ENCODE data around the gene ZFAND2B. TPM values are rescaled to one million over a fixed set of nuclear protein-coding genes. Genes with fewer than 3 reads are reported as not detected.

Gene ZFAND2B
- total RNA-seq, 1 experiment from 2014 or later = 16.4 TPM

DNA sequence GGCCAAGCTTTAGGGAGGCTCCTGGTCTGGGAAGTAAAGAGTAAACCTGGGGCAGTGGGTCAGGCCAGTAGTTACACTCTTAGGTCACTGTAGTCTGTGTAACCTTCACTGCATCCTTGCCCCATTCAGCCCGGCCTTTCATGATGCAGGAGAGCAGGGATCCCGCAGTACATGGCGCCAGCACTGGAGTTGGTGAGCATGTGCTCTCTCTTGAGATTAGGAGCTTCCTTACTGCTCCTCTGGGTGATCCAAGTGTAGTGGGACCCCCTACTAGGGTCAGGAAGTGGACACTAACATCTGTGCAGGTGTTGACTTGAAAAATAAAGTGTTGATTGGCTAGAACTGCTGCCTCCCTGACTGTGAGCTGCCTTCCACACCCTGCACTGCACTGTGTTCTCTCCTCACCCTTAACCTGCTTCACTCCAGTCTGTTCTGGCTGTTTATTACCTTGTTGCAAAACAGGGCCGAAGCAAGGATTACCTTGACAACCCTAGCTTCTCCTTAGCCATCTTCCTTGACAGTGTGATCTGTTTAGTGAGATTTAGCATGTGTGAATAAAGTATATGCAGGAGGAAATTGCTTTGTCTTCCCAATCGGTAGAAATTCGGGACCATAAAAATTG is 23.3 kb upstream of the ZFAND2B start:
- H4K8ac ChIP-seq (replicated peaks; ENCODE audit: insufficient read length, low read depth, low read length) = no peak overlapping the region
- no peak overlapping the region for H2BK15ac ChIP-seq (ENCODE audit: low read depth, low read length)
- H3K14ac ChIP-seq (ENCODE audit: insufficient read depth, low read length) = no peak overlapping the region
- H3K27me3 ChIP-seq (ENCODE audit: insufficient read depth, low read length) = no peaks in the 10 kb centered on the region
- no peaks in the 10 kb centered on the region for H4K20me1 ChIP-seq (ENCODE audit: control insufficient read depth, insufficient read depth, insufficient read length)
- no peak overlapping the region for H3K56ac ChIP-seq (ENCODE audit: insufficient read length, low read depth, low read length)
- H2BK20ac ChIP-seq (ENCODE audit: low read depth, low read length, poor library complexity, severe bottlenecking) = no peak overlapping the region
- no peaks in the 10 kb centered on the region for H3K9me3 ChIP-seq (ENCODE audit: control insufficient read depth, low read depth, low read length)
- no peak overlapping the region for H2BK120ac ChIP-seq (ENCODE audit: low read depth, low read length, poor library complexity, severe bottlenecking)
- TF ChIP-seq, protein P1, sequence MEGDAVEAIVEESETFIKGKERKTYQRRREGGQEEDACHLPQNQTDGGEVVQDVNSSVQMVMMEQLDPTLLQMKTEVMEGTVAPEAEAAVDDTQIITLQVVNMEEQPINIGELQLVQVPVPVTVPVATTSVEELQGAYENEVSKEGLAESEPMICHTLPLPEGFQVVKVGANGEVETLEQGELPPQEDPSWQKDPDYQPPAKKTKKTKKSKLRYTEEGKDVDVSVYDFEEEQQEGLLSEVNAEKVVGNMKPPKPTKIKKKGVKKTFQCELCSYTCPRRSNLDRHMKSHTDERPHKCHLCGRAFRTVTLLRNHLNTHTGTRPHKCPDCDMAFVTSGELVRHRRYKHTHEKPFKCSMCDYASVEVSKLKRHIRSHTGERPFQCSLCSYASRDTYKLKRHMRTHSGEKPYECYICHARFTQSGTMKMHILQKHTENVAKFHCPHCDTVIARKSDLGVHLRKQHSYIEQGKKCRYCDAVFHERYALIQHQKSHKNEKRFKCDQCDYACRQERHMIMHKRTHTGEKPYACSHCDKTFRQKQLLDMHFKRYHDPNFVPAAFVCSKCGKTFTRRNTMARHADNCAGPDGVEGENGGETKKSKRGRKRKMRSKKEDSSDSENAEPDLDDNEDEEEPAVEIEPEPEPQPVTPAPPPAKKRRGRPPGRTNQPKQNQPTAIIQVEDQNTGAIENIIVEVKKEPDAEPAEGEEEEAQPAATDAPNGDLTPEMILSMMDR (conservative IDR thresholded peaks at IDR 0.05) = no peak
- H4K5ac ChIP-seq (ENCODE audit: insufficient read length, low read depth, low read length) = no peak overlapping the region
- Mint-ChIP-seq H3K27me3 (ENCODE audit: low read depth) (no peaks in the 10 kb centered on the region), H3K9me3 (no peaks in the 10 kb centered on the region; a peak in 1 of 5 replicates), H3K4me1 (peaks cover 8 to 9% of the 10 kb centered on the region in 2 experiments), H3K36me3 (ENCODE audit: insufficient read depth in 1 of 3, low read depth in 3 of 3) (peaks cover 16 to 45% (median 34%) of the 10 kb centered on the region in 3 experiments), H3K27ac (no peak overlapping the region; a peak in 1 of 7 replicates), H3K4me3 (no peak overlapping the region)
- no peak for DNase-seq
- no peak overlapping the region for H2BK5ac ChIP-seq (ENCODE audit: insufficient read length, low read length)
- no peak overlapping the region for H3K18ac ChIP-seq (ENCODE audit: insufficient read length, low read depth, low read length)
- WGBS (ENCODE audit: extremely low coverage, insufficient read length, low lambda C conversion rate) = no CpG with 5 or more reads among the region's 6 CpGs
- H2AFZ ChIP-seq (ENCODE audit: low read length) = no peak overlapping the region
- H3K4me1 ChIP-seq (ENCODE audit: insufficient read depth, low read length) = 0 out of 2 replicates have a peak, but pooled peaks cover 3% of the 10 kb centered on the region
- no peak overlapping the region for H3K27ac ChIP-seq (ENCODE audit: insufficient read length, low read depth, low read length)
- H3K9ac ChIP-seq (ENCODE audit: extremely low read depth, insufficient read length, low read length) = no peak overlapping the region
- H3K23ac ChIP-seq (ENCODE audit: insufficient read length, low read depth, low read length) = no peak overlapping the region
- H3K79me1 ChIP-seq (ENCODE audit: insufficient read depth, low read depth, low read length, poor library complexity, severe bottlenecking) = peaks cover 3% of the 10 kb centered on the region
- H3K4ac ChIP-seq (ENCODE audit: low read depth, low read length) = no peak overlapping the region
- no peak overlapping the region for H2BK12ac ChIP-seq (ENCODE audit: insufficient read length, low read depth, low read length)
- H3T11ph ChIP-seq (ENCODE audit: low read length) = no peak overlapping the region
- H3K23me2 ChIP-seq (ENCODE audit: insufficient read length, low read depth, low read length, poor library complexity, severe bottlenecking) = peaks cover 4% of the 10 kb centered on the region
- no peaks in the 10 kb centered on the region for H3K79me2 ChIP-seq (ENCODE audit: insufficient read depth, low read length)
- H4K91ac ChIP-seq (ENCODE audit: insufficient read length, low read depth, low read length) = no peak overlapping the region
- no peak overlapping the region for H3K4me2 ChIP-seq (ENCODE audit: insufficient read depth, insufficient read length, low read length)
- no peak overlapping the region for H2AK5ac ChIP-seq (ENCODE audit: insufficient read length, low read length)
